Erythroblast (primary cell): ENCODE data around the gene GPR39.
"Not testable (repeated sequence)": the region's sequence is repeated elsewhere in the genome, so short reads cannot be mapped to it uniquely, and the experiment has no call there.

Experiments used
- DNase-seq, 2 experiments: peaks; one replicate each; lab custom pipeline; 2025; lab: John Stamatoyannopoulos, UW
- GATA1 ChIP-seq: IDR thresholded peaks from 2 replicates; pipeline ENCODE4 v1.6.1; 2011; ENCODE audit warnings: low read depth, mild to moderate bottlenecking, control low read depth, low read length, moderate library complexity
- POLR2A ChIP-seq: IDR thresholded peaks from 2 replicates; pipeline ENCODE4 v1.6.1; 2011; ENCODE audit warnings: mild to moderate bottlenecking, low read length

The GPR39 gene

DNA sequence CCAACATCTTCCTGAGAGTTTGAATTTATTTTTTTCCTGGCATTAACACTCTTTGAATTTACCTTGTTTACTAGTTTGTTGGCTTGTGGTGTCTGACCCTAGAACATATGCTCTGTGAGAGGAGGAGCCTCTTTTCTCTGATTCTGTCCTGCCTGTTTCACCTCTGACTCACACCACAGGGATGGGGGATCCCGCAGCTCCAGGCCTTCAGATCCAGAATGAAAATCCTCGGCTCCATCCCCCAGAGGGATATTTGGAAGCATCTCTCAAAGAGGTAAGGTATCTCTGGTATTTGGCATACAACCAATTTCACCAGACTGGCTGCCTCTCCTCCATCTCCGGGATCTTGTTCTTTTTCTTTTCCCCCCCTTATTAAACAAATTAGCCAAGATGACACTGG lies 104.7 kb downstream of the GPR39 start:
- DNase-seq = no peak
- TF ChIP-seq POLR2A = no peak
- TF ChIP-seq GATA1 = no peak

DNA sequence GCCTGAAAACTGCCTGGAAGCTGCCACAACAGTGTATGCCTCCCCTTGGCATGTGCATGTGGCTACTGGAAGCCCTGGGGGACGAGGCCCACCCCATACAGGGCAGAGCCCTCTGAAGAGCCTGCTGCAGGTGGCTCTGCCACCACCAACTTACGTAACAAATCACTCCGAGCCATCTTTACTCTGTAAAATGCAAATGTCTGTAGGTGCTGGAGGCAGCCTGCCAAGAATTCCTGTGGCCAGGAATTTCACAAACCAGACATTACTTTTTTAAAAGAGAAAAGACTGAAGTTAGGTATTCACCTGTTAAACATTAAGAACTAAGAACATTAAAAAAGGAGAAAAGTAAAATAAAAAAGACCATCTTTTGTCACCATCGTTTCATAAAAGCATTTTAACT lies 106.3 kb downstream of the GPR39 start:
- DNase-seq = no peak
- TF ChIP-seq POLR2A = no peak

DNA sequence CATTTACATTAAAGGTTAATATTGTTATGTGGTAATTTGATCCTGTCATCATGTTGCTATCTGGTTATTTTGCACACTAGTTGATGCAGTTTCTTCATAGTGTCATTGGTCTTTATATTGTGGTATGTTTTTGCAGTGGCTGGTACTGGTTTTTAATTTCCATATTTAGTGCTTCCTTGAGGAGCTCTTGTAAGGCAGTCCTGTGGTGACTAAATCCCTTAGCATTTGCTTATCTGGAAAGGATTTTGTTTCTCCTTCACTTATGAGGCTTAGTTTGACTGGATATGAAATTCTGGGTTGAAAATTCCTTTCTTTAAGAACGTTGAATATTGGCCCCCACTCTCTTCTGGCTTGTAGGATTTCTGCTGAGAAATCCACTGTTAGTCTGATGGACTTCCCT lies 120.5 kb downstream of the GPR39 start:
- DNase-seq = not testable (repeated sequence)

- no peak for TF ChIP-seq GATA1
- no peak for TF ChIP-seq POLR2A
- no peak for DNase-seq
These were observed 121.8 kb downstream of the GPR39 start for GRCh38 chr2:132538331-132538855.

DNA sequence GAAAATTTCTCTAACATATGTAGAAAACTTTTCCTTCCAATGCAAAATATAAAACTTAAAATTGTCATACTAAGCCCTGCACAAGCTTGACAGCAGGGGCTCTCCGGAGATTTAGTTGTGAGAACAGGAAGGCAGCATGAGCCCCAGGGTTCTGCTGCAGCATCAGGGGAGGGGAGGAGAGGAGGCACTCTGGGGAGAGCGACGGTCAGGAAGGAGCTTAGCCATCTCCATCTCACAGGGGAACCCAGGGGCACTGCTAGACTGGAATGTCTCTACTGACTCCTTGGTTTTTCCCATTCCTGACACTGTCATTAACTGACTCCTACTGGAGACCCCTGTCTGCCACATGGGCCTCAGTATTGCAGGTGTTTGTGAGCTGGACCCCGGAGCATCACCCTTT lies 123.6 kb downstream of the GPR39 start:
- no peak for DNase-seq
- TF ChIP-seq POLR2A = no peak
- TF ChIP-seq GATA1 = no peak

DNA sequence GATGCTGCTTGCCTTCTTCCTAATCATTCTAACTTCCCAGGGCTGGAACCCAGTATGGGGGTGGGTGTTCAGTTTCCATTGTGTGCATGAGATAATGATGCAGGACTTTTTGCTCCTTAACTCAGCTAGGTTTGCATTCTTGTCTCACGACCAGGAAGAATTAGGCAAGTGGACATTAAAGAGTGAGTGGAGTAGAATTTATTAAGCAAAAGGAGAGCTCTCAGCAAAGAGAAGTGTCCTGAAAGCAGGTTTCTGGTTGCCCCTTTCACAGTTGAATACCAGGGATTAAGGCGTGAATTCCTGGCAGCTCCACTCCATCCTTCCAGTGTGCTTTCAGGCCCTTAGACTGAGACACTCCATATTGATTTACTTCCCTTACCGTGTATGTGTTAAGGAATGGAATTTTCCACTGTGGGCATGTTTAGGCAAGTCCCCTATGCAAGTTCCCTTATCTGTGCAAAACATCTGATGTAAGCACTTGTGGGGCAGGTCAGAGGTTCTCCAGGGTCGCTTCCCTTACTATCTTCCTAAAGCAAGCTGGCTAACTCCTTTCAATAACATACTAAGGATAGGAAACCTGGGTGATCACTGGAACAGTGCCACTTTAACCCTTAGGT lies 126.5 kb downstream of the GPR39 start:
- DNase-seq = no peak
- TF ChIP-seq POLR2A (no peak), GATA1 (no peak)

DNA sequence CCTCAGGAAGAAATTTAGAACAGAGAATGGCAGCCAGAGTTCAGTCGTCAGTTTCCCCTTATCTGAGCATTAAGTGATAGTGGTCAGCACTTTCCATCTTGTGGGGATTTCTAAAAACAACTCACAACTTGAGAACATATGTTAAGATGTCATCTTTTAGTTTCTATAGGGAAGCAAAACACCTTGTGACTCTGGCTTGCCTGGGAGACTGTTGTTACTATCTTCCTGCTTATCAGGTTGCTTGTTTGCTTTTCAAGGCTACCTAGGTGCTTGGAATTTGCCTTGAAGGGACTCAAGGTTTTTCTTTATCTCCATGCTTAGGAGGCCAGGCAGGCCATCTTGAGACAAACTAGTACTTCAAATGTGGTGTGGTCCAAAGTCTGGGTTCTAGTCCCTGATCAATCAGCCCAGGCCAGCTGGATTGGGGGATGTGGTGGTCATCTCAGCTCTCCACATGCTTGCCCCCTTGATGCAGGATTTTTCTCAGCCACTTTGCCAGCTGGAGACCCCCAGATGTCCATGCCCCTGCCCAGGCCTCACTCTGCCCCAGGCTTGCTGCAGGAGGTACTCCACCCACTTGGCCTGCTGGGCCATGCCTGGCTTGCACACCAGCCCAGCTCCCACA lies 127.5 kb downstream of the GPR39 start:
- TF ChIP-seq GATA1 = no peak
- TF ChIP-seq POLR2A = no peak

GRCh38 chr2:132547090-132547687 lies 130.6 kb downstream of the GPR39 start:
- peak; percentile 45 to 70 for DNase-seq
- TF ChIP-seq GATA1 = no peak
- TF ChIP-seq POLR2A = no peak

More for the DNA sequence above, 127.5 kb downstream of the GPR39 start:
- DNase-seq = no peak

- DNase-seq = no peak
- TF ChIP-seq GATA1 (no peak), POLR2A (no peak)
These were observed 133.5 kb downstream of the GPR39 start for GRCh38 chr2:132549935-132550670.

GRCh38 chr2:132550946-132551345 lies 134.3 kb downstream of the GPR39 start:
- no peak for DNase-seq

GRCh38 chr2:132557694-132558093 lies 141.1 kb downstream of the GPR39 start:
- no peak for DNase-seq
- TF ChIP-seq POLR2A = no peak
- TF ChIP-seq GATA1 = no peak

More at GRCh38 chr2:132550946-132551345, 134.3 kb downstream of the GPR39 start:
- TF ChIP-seq POLR2A = no peak
- no peak for TF ChIP-seq GATA1

DNA sequence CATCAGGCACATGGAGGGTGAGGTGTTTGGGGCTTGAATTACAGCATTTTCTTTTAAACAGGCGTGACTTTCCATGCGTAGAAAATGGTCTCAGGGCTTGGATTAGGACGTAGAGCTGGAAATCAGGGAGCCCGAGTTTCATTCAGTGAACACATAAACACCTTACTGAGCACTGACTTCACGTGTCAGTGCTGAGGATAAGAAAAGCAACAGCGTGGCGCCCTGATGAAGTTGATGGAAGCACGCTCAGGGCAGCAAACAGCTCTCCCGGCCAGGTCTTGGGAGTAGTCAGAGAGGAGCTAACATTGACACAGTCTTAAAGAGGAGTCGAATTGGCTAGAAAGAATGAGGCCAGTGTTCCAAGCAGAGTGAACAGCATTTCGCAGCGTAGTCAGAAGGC lies 142.7 kb downstream of the GPR39 start:
- TF ChIP-seq POLR2A = no peak
- no peak for TF ChIP-seq GATA1
- no peak for DNase-seq

DNA sequence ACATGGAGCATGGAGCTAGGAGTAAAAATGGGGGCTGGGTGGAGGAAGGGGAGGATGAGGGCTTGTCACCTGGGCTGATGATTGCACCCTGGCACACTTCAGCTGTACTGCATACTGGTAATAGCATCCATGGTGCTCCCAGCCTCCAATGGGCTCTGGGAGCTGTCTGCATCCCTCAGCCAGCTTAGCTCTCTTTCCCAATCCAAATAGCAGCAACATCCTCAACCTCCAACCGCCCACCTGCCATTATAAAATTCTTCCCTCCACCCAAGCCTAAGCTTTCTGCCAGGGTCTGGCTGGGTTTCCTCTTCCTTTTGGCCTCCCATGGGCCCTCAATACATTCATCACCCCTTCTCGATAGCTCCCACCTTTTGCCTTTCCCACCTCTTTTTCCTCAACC lies 143.3 kb downstream of the GPR39 start:
- no peak for DNase-seq
- no peak for TF ChIP-seq GATA1
- TF ChIP-seq POLR2A = no peak

DNA sequence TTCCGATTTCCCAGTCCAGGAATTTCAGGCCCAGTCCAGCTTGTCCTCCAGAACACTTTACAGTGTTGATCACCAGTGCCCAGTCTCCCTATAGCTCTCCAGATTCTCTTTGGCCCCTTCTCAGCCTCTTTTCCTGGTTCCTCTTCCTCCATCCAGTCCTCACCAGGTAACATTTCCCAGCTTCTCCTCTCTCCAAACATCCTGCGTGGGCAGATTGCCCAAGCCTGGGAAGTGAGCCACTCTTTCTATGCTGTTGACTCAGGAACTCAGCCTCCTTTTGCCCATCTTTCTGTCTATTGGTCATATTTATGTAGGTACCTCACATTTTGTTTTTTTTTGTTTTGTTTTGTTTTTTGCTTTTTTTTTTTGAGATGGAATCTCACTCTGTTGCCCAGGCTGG lies 144.0 kb downstream of the GPR39 start:
- no peak for DNase-seq
- TF ChIP-seq POLR2A (no peak), GATA1 (no peak)
